Lower leg skin (tissue), 4 donors: ENCODE measurements around the gene C20orf204. TPM values are rescaled to one million over a fixed set of nuclear protein-coding genes. Genes with fewer than 3 reads are reported as not detected.

Experiments
- DNase-seq, 2 donors: peaks; one replicate each; pipeline ENCODE4 v3.0.0-alpha.2; 2019; ENCODE audit warnings: low spot score in 2 of 2
- H3K4me3 ChIP-seq: fragments of 200-600 bp; sonication (generic); 2 replicates; pipeline ENCODE4 v1.5.1; 2017; ENCODE audit warnings: mild to moderate bottlenecking, low read depth; ENCODE audit not compliant: poor library complexity, severe bottlenecking
- POLR2A ChIP-seq, 2 donors: fragments of 450-650 bp; IDR thresholded peaks; one replicate each; pipeline ENCODE4 v1.6.1; 2016 to 2017; ENCODE audit warnings: antibody characterized with exemption in 2 of 2, mild to moderate bottlenecking in 1 of 2, moderate library complexity in 1 of 2
- WGBS, 2 donors: methylation state at CpG; one replicate each; pipeline ENCODE4 v1.1.5; 2018; 5-methylcytosine and 5-hydroxymethylcytosine counted together
- intact Hi-C: fragments of 100-400 bp; cut with DNase I; formaldehyde crosslinking; loops from one replicate; pipeline ENCODE4 v1.15.0; 2023; ENCODE audit warnings: low total_unique reads
- total RNA-seq, 4 donors: library from RNA; depleted of rRNA; stranded (reverse); fragments of >200 nt; gene quantifications; one replicate each; pipeline ENCODE4 v1.1.0, GENCODE V29; 2016
- TF ChIP-seq, protein P1 (sequence below), 3 donors: fragments of 450-650 bp; IDR thresholded peaks; one replicate each; pipeline ENCODE4 v1.5.1; 2016; ENCODE audit warnings: antibody characterized with exemption in 3 of 3, mild to moderate bottlenecking in 3 of 3, moderate library complexity in 2 of 3

C20orf204 gene
- total RNA-seq, 4 donors from 2014 or later: 0.39 to 1.8 (median 0.66) TPM

DNA sequence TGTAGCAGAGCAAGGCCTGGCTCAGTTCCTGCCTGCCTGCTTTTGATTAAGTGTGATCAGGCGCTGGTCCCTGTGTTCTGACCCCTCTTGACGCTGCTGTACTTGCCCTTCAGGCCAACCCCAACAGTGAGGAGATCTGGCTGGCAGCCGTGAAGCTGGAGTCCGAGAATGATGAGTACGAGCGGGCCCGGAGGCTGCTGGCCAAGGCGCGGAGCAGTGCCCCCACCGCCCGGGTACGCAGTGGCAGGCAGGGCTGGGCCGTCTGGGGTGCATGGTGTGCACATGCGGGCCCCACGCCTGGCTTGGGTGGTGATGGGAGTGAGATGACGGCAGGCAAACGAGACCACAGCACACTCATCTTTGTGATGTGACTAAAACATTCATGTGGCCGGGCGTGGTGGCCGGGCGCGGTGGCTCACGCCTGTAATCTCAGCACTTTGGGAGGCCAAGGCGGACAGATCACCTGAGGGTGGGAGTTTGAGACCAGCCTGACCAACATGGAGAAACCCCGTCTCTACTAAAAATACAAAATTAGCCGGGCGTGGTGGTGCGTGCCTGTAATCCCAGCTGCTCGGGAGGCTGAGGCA, 10.1 kb upstream of the C20orf204 start:
- no peak for DNase-seq
- no peak for TF ChIP-seq POLR2A (IDR thresholded peaks at IDR 0.05)
- TF ChIP-seq, protein P1, sequence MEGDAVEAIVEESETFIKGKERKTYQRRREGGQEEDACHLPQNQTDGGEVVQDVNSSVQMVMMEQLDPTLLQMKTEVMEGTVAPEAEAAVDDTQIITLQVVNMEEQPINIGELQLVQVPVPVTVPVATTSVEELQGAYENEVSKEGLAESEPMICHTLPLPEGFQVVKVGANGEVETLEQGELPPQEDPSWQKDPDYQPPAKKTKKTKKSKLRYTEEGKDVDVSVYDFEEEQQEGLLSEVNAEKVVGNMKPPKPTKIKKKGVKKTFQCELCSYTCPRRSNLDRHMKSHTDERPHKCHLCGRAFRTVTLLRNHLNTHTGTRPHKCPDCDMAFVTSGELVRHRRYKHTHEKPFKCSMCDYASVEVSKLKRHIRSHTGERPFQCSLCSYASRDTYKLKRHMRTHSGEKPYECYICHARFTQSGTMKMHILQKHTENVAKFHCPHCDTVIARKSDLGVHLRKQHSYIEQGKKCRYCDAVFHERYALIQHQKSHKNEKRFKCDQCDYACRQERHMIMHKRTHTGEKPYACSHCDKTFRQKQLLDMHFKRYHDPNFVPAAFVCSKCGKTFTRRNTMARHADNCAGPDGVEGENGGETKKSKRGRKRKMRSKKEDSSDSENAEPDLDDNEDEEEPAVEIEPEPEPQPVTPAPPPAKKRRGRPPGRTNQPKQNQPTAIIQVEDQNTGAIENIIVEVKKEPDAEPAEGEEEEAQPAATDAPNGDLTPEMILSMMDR (IDR thresholded peaks at IDR 0.05): no peak
- H3K4me3 ChIP-seq: no peak overlapping the region
- WGBS, 2 donors: 83 to 88% methylated on average over 25 to 29 of the region's 29 CpGs
- intact Hi-C loops: no loop called here

- no peak for DNase-seq
- 91 to 97% methylated on average over 18 to 20 of the region's 24 CpGs for WGBS, 2 donors
- intact Hi-C loops: no loop called here
- no peak for TF ChIP-seq POLR2A (IDR thresholded peaks at IDR 0.05)
- TF ChIP-seq, protein P1 (IDR thresholded peaks at IDR 0.05): no peak
- no peak overlapping the region for H3K4me3 ChIP-seq
These were observed 7.8 kb upstream of the C20orf204 start for GRCh38 chr20:64027981-64028685.

DNA sequence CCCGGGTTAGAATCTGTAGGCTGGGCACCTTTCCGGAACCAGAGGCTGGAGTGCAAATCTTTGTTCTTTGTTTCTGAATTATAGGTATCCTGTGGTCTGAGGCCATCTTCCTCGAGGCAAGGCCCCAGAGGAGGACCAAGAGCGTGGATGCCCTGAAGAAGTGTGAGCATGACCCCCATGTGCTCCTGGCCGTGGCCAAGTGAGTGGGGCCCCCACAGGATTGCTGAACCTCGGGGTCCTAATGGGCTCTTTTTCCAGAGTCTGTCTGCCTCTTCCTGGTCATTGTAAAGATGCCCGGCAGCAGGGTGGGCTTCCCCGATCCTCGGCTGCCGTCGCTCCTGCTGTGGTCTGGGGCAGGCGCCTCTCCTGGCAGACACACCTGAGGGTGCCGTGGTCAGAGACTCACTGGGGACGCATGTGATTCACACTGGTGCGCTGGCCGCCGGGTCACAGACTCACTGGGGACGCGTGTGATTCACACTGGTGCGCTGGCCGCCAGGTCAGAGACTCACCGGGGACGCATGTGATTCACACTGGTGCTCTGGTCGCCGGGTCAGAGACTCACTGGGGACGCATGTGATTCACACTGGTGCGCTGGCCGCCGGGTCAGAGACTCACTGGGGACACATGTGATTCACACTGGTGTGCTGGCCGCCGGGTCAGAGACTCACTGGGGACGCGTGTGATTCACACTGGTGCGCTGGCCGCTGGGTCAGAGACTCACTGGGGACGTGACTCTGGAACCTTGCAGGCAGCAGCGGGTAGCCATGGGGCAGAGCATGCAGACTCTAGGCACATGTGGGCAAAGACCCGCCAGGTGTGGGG, 6.5 kb upstream of the C20orf204 start:
- intact Hi-C loops: no loop called here
- no peak for DNase-seq
- TF ChIP-seq, protein P1 (IDR thresholded peaks at IDR 0.05): no peak
- no peak for TF ChIP-seq POLR2A (IDR thresholded peaks at IDR 0.05)
- H3K4me3 ChIP-seq: no peak overlapping the region
- WGBS, 2 donors: 94 to 95% methylated on average over 28 to 30 of the region's 38 CpGs

- intact Hi-C loops: no loop called here
- TF ChIP-seq, protein P1 (IDR thresholded peaks at IDR 0.05): no peak
- TF ChIP-seq POLR2A (IDR thresholded peaks at IDR 0.05): no peak
- WGBS, 2 donors: 79 to 85% methylated on average over 19 to 20 of the region's 20 CpGs
- DNase-seq: no peak
- no peak overlapping the region for H3K4me3 ChIP-seq
These were observed 5.4 kb upstream of the C20orf204 start for GRCh38 chr20:64030371-64031134.

- intact Hi-C loops: no loop called here
- 91 to 92% methylated on average over 9 to 18 of the region's 19 CpGs for WGBS, 2 donors
- H3K4me3 ChIP-seq: no peak overlapping the region
- no peak for TF ChIP-seq POLR2A (IDR thresholded peaks at IDR 0.05)
- TF ChIP-seq, protein P1 (IDR thresholded peaks at IDR 0.05): no peak
- no peak for DNase-seq
These were observed 4.1 kb upstream of the C20orf204 start for GRCh38 chr20:64031822-64032314.
